K562 (cell line): Measurements from ENCODE around the gene DKKL1. TPM values are rescaled to one million over a fixed set of nuclear protein-coding genes. Genes with fewer than 3 reads are reported as not detected.

ENCODE experiments used
- ATF7 ChIP-seq: fragments of 450-650 bp; IDR thresholded peaks from 2 replicates; pipeline ENCODE4 v1.7.1; 2014; ENCODE audit warnings: mild to moderate bottlenecking, moderate library complexity
- CREB3 ChIP-seq: fragments of 450-650 bp; conservative IDR thresholded peaks from 2 replicates; pipeline ENCODE4 v1.6.1; 2016; ENCODE audit warnings: missing genetic modification characterization, low read depth, mild to moderate bottlenecking, missing compliant biosample characterization, moderate library complexity
- CTBP1 ChIP-seq: fragments of 450-650 bp; IDR thresholded peaks from 2 replicates; pipeline ENCODE4 v1.6.1; 2016; ENCODE audit warnings: borderline replicate concordance
- EP400 ChIP-seq: fragments of 450-650 bp; IDR thresholded peaks from 2 replicates; pipeline ENCODE4 v1.6.1; 2017; ENCODE audit warnings: antibody characterized with exemption, mild to moderate bottlenecking, moderate library complexity
- FOXP4 ChIP-seq: sonication (generic); formaldehyde crosslinking; IDR thresholded peaks from 2 replicates; pipeline ENCODE4 v1.8.0; 2022; ENCODE audit warnings: mild to moderate bottlenecking, missing genetic modification reagents, borderline replicate concordance
- HCFC1 ChIP-seq: IDR thresholded peaks from 2 replicates; pipeline ENCODE4 v1.6.1; 2012; ENCODE audit warnings: low read depth, low read length, improper control_type of control experiment
- HNRNPLL ChIP-seq: fragments of 200-400 bp; formaldehyde crosslinking; IDR thresholded peaks from 2 replicates; pipeline ENCODE4 v1.6.1; 2017; ENCODE audit warnings: low read length, low read depth, mild to moderate bottlenecking; ENCODE audit not compliant: poor library complexity, severe bottlenecking
- MTA3 ChIP-seq: fragments of 450-650 bp; formaldehyde crosslinking; IDR thresholded peaks from 2 replicates; pipeline ENCODE4 v1.6.1; 2017; ENCODE audit warnings: mild to moderate bottlenecking, borderline replicate concordance
- NRF1 ChIP-seq, 2 experiments: fragments of 450-650 bp; IDR thresholded peaks in 1 of 2; conservative IDR thresholded peaks in 1 of 2; 2 replicates each; pipeline ENCODE4 v1.6.1; 2014; ENCODE audit warnings: mild to moderate bottlenecking in 2 of 2
- POLR2G ChIP-seq: fragments of 200-400 bp; formaldehyde crosslinking; IDR thresholded peaks from 2 replicates; pipeline ENCODE4 v1.6.1; 2017; ENCODE audit warnings: low read depth, mild to moderate bottlenecking, antibody characterized with exemption, low read length, moderate library complexity
- RB1 ChIP-seq: fragments of 450-650 bp; IDR thresholded peaks from 2 replicates; pipeline ENCODE4 v1.6.1; 2017; ENCODE audit warnings: low read depth, mild to moderate bottlenecking
- RBFOX2 ChIP-seq: fragments of 200-400 bp; formaldehyde crosslinking; IDR thresholded peaks from 2 replicates; pipeline ENCODE4 v1.6.1; 2017; ENCODE audit warnings: low read depth, mild to moderate bottlenecking, low read length, moderate library complexity
- SRF ChIP-seq, 2 experiments: fragments of 250-450, 450-650 bp in 1 of 2; sonication (Bioruptor Pico) in 1 of 2; sonication (generic) in 1 of 2; formaldehyde crosslinking; IDR thresholded peaks; 2 replicates each; pipeline versions ENCODE4 v1.5.0 to v1.5.1; 2020 to 2022; ENCODE audit warnings: mild to moderate bottlenecking in 1 of 2, missing genetic modification reagents in 1 of 2
- TBP ChIP-seq: optimal IDR thresholded peaks from 2 replicates; pipeline ENCODE3; 2011; ENCODE audit warnings: low read depth, low read length, improper control_type of control experiment
- TCF7 ChIP-seq: sonication (generic); IDR thresholded peaks from 2 replicates; pipeline ENCODE4 v1.6.1; 2016; ENCODE audit warnings: antibody characterized with exemption, borderline replicate concordance
- ZNF384 ChIP-seq: IDR thresholded peaks from 2 replicates; pipeline ENCODE4 v1.6.1; 2012; ENCODE audit warnings: low read depth, low read length, improper control_type of control experiment
- polyA plus RNA-seq, 8 experiments: library from polyadenylated mRNA; depleted of rRNA in 4 of 8; stranded (reverse) in 5 of 8; unstranded in 3 of 8; fragments of >200 nt; fragmentation: Nextera tagmentation in 2 of 8; fragmentation: Illumina TruSeq in 1 of 8; extraction: Ambion mirVana in 2 of 8; extraction: Trizol in 1 of 8; gene quantifications; 2 replicates each; pipeline versions ENCODE4 v1.2.1 to v1.2.3, GENCODE V29; 2011 to 2014; ENCODE audit warnings: inconsistent platforms in 1 of 8, missing spikeins in 1 of 8
- total RNA-seq, 7 experiments: library from RNA; depleted of rRNA in 6 of 7; stranded (reverse); fragments of >200 nt in 6 of 7; fragmentation: Illumina TruSeq in 2 of 7; extraction: Trizol in 2 of 7; gene quantifications; 2 replicates each; pipeline versions ENCODE4 v1.2.1 to v1.2.3, GENCODE V29; 2011 to 2021; ENCODE audit warnings: low replicate concordance in 1 of 7
- TF ChIP-seq, protein P1 (sequence below): sonication (generic); formaldehyde crosslinking; IDR thresholded peaks from 2 replicates; pipeline ENCODE4 v1.8.1; 2023; ENCODE audit warnings: mild to moderate bottlenecking, missing genetic modification reagents
- TF ChIP-seq, protein P2 (sequence below): fragments of 450-650 bp; IDR thresholded peaks from 2 replicates; pipeline ENCODE4 v1.7.0; 2016; ENCODE audit warnings: borderline replicate concordance

The DKKL1 gene
- total and polyA plus RNA-seq, 9 of the 15 experiments (the other 6 are each of a cell fraction or from before 2014, with no cell fraction given): 0.15 to 1.7 (median 0.52) TPM

DNA sequence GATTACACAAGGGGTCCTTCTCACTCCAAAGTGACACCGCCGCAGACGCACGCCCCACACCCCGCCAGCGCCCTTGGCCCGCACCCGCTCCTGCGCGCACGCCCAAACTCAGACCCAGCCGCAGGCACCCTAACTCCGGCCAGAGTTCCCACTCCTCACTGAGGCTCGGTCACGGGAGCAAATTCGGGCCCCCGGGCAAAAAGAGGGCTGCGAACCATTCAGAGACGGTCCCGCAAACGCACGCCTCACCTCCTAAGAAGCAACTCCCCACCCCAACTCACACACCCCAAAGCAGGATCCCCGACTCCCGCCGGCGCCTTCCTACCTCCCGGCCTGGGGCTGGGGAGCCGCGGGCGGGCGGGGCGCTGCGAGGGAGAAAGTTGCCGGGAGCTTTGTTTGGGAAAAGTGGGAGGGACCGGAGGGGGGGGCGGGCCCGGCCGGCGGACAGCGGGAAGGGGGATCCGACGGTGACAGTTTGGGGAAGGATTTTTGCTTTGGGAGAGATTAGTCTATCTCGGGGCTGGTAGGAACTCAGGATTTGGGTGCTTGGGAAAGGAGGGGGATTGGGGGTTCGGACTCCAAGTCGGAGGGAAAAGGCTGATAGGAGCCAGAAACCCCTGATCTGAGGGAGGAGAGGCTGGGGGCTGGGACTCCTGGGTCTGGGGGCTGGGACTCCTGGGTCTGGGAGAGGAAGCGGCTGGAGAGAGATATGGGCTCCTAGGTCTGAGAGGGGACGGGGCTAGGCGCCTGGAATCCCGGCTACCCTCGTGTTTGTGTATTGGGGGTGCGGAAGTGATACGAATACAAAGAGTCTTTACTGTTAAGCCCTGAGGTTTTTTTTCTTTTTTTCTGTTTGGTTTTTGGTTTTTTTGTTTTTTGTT is 1.4 kb upstream of the DKKL1 start, which contains the start of gene TEAD2 (continued):
- TF ChIP-seq, protein P1, sequence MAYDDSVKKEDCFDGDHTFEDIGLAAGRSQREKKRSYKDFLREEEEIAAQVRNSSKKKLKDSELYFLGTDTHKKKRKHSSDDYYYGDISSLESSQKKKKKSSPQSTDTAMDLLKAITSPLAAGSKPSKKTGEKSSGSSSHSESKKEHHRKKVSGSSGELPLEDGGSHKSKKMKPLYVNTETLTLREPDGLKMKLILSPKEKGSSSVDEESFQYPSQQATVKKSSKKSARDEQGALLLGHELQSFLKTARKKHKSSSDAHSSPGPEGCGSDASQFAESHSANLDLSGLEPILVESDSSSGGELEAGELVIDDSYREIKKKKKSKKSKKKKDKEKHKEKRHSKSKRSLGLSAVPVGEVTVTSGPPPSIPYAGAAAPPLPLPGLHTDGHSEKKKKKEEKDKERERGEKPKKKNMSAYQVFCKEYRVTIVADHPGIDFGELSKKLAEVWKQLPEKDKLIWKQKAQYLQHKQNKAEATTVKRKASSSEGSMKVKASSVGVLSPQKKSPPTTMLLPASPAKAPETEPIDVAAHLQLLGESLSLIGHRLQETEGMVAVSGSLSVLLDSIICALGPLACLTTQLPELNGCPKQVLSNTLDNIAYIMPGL (CRISPR knock-in tag): 0 out of 2 replicates have a peak, but pooled peaks have one; percentile 56
- TF ChIP-seq SRF (CRISPR knock-in tag; IDR thresholded peaks at IDR 0.05) (0 out of 4 replicates have a peak, but pooled peaks of 1 of the 2 experiments have one; percentile 30), FOXP4 (0 out of 2 replicates have a peak, but pooled peaks have one; percentile 25), CREB3 (tag) (no peak), CTBP1 (peak; percentile 34; the same call in 1 of the 2 replicates), ZNF384 (0 out of 2 replicates have a peak, but pooled peaks have one; percentile 29), EP400 (0 out of 2 replicates have a peak, but pooled peaks have one; percentile 14), MTA3 (peak; percentile 38; the same call in 1 of the 2 replicates), RB1 (peak; percentile 52; the same call in 1 of the 2 replicates), TCF7 (no peak), ATF7 (no peak), TBP (peak; percentile 4), RBFOX2 (peak; percentile 78), HNRNPLL (peak; percentile 33), POLR2G (peak; percentile 79), HCFC1 (0 out of 2 replicates have a peak, but pooled peaks have one; percentile 6), NRF1 (conservative IDR thresholded peaks at IDR 0.05 in 1 of 2, IDR thresholded peaks at IDR 0.05 in 1 of 2) (peak; percentile 66 to 71)
- TF ChIP-seq, protein P2, sequence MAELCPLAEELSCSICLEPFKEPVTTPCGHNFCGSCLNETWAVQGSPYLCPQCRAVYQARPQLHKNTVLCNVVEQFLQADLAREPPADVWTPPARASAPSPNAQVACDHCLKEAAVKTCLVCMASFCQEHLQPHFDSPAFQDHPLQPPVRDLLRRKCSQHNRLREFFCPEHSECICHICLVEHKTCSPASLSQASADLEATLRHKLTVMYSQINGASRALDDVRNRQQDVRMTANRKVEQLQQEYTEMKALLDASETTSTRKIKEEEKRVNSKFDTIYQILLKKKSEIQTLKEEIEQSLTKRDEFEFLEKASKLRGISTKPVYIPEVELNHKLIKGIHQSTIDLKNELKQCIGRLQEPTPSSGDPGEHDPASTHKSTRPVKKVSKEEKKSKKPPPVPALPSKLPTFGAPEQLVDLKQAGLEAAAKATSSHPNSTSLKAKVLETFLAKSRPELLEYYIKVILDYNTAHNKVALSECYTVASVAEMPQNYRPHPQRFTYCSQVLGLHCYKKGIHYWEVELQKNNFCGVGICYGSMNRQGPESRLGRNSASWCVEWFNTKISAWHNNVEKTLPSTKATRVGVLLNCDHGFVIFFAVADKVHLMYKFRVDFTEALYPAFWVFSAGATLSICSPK: no peak
